ENCODE data around the gene FDCSP.
"Not testable (repeated sequence)": the region's sequence is repeated elsewhere in the genome, so short reads cannot be mapped to it uniquely, and the experiment has no call there.

The FDCSP gene

DNA sequence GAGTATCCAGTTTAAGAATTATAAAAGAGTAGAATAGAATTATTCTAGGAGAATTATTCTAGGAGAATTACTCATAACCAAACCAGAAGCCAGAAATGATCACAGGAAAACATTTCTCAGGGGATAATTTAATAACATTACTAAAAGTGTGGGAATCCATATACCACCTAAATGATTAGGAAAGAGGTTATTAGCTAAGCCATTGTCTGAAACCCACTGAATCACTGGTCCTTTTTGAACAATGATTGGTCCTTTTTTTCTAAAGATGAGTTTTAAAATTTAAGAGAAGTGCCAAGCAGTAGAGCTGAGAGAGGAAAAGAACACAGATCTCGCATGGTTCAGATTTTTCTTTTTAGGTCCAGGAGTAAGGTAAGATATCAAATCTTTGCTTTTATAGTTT lies 30.5 kb upstream of the FDCSP start, which contains the start of gene ODAM:
ODAM (plus strand) TSS at position 301 of the 400 bp plus-strand sequence. CDS start 819 bp downstream, outside the sequence.
- H2BK15ac ChIP-seq (replicated peaks; ENCODE audit: low read depth), result no peak within 1 kb of the TSS
- H3K9ac ChIP-seq (ENCODE audit: low read length), result no peak within 1 kb of the TSS
- no peak within 1 kb of the TSS for H4K5ac ChIP-seq (ENCODE audit: low read length)
- WGBS (ENCODE audit: extremely low coverage, insufficient coverage, low lambda C conversion rate), result no CpG with 5 or more reads among the region's 1 CpG
- no peak within 1 kb of the TSS for H3K18ac ChIP-seq (ENCODE audit: low read length)
- H3K4me1 ChIP-seq (ENCODE audit: control insufficient read depth, low read depth, low read length), result no peaks in the 10 kb centered on the region
- H3K23ac ChIP-seq (ENCODE audit: low read length), result no peak within 1 kb of the TSS
- H3K36me3 ChIP-seq (ENCODE audit: control insufficient read depth, insufficient read depth, low read length), result no peaks in the 10 kb centered on the region
- H3K4ac ChIP-seq (ENCODE audit: low read depth, low read length), result no peak within 1 kb of the TSS
- no peak for DNase-seq
- no peak within 1 kb of the TSS for H2AK5ac ChIP-seq (ENCODE audit: low read length)
- H2BK120ac ChIP-seq (ENCODE audit: low read depth, low read length), result no peak within 1 kb of the TSS
- no peak within 1 kb of the TSS for H4K8ac ChIP-seq (ENCODE audit: low read depth, low read length)
- no peaks in the 10 kb centered on the region for H3K79me2 ChIP-seq (ENCODE audit: control insufficient read depth, insufficient read depth, low read length)
- no peak within 1 kb of the TSS for H3K4me2 ChIP-seq (ENCODE audit: low read length)
- no peak within 1 kb of the TSS for H3K4me3 ChIP-seq (ENCODE audit: low read length)
- no peaks in the 10 kb centered on the region for H3K27me3 ChIP-seq (ENCODE audit: insufficient read depth, low read length, poor library complexity)
- no peak within 1 kb of the TSS for H2BK5ac ChIP-seq (ENCODE audit: low read length)
- no peak within 1 kb of the TSS for H3K27ac ChIP-seq (ENCODE audit: low read depth, low read length)
- no peak within 1 kb of the TSS for H3K56ac ChIP-seq (ENCODE audit: low read length)
- H3K79me1 ChIP-seq (ENCODE audit: low read length), result no peaks in the 10 kb centered on the region

DNA sequence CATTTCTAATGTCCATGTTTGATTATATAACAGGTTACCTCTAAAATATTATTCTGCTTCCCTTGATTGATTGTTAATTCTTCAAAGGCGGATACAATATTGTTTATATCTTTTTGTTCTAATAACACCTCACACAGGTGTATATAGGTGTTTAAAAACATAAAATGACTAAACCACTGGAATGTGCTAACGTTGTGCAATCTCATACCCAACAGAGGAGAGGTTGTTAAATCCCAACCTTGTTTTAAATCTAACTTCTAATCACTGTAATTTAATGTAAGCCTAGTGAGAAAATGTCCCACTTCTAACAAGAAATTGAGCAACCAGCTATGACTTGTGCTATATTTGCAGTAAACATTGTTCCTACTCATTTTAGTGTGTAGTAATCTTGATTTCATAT lies 29.1 kb upstream of the FDCSP start:
- Histone ChIP-seq H3K36me3 (ENCODE audit: control insufficient read depth, insufficient read depth, low read length) (no peaks in the 10 kb centered on the region), H2BK15ac (replicated peaks; ENCODE audit: low read depth) (no peak overlapping the region)

DNA sequence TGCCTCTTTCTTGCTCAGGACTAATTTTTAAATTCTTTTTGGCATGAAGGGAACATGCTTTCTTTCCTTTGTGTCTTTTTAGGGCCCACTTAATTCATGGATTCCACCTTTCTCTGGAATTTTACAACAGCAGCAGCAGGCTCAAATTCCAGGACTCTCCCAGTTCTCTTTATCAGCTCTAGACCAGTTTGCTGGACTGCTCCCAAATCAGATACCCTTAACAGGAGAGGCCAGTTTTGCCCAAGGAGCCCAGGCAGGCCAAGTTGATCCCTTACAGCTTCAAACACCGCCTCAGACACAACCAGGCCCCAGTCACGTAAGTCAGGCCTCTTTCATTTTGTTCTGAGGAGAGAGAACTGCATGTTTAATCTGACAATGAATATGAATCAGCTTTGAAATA lies 28.1 kb upstream of the FDCSP start:
- WGBS (ENCODE audit: extremely low coverage, insufficient coverage, low lambda C conversion rate), result no CpG with 5 or more reads among the region's 2 CpGs
- Histone ChIP-seq H3K27me3 (ENCODE audit: insufficient read depth, low read length, poor library complexity) (no peaks in the 10 kb centered on the region), H3K23ac (ENCODE audit: low read length) (no peak overlapping the region), H4K5ac (ENCODE audit: low read length) (no peak overlapping the region), H2BK120ac (ENCODE audit: low read depth, low read length) (no peak overlapping the region), H3K4ac (ENCODE audit: low read depth, low read length) (no peak overlapping the region), H3K4me3 (ENCODE audit: low read length) (no peak overlapping the region), H3K79me1 (ENCODE audit: low read length) (no peaks in the 10 kb centered on the region), H2BK5ac (ENCODE audit: low read length) (no peak overlapping the region), H2AK5ac (ENCODE audit: low read length) (no peak overlapping the region), H4K8ac (ENCODE audit: low read depth, low read length) (no peak overlapping the region), H3K18ac (ENCODE audit: low read length) (no peak overlapping the region), H3K27ac (ENCODE audit: low read depth, low read length) (no peak overlapping the region), H3K56ac (ENCODE audit: low read length) (no peak overlapping the region), H3K4me2 (ENCODE audit: low read length) (no peak overlapping the region), H3K4me1 (ENCODE audit: control insufficient read depth, low read depth, low read length) (no peaks in the 10 kb centered on the region), H3K79me2 (ENCODE audit: control insufficient read depth, insufficient read depth, low read length) (no peaks in the 10 kb centered on the region), H3K36me3 (ENCODE audit: control insufficient read depth, insufficient read depth, low read length) (no peaks in the 10 kb centered on the region), H3K9ac (ENCODE audit: low read length) (no peak overlapping the region), H2BK15ac (replicated peaks; ENCODE audit: low read depth) (no peak overlapping the region)
- peak; percentile 61 for DNase-seq

More for the DNA sequence above, 29.1 kb upstream of the FDCSP start:
- no peaks in the 10 kb centered on the region for H3K4me1 ChIP-seq (ENCODE audit: control insufficient read depth, low read depth, low read length)
- no peak overlapping the region for H3K27ac ChIP-seq (ENCODE audit: low read depth, low read length)
- no peak overlapping the region for H3K23ac ChIP-seq (ENCODE audit: low read length)
- no peak overlapping the region for H3K4me2 ChIP-seq (ENCODE audit: low read length)
- no peaks in the 10 kb centered on the region for H3K27me3 ChIP-seq (ENCODE audit: insufficient read depth, low read length, poor library complexity)
- H3K79me1 ChIP-seq (ENCODE audit: low read length), result no peaks in the 10 kb centered on the region
- no peak overlapping the region for H2AK5ac ChIP-seq (ENCODE audit: low read length)
- no peak overlapping the region for H4K8ac ChIP-seq (ENCODE audit: low read depth, low read length)
- no peak overlapping the region for H4K5ac ChIP-seq (ENCODE audit: low read length)
- H3K56ac ChIP-seq (ENCODE audit: low read length), result no peak overlapping the region
- H3K4ac ChIP-seq (ENCODE audit: low read depth, low read length), result no peak overlapping the region
- H3K4me3 ChIP-seq (ENCODE audit: low read length), result no peak overlapping the region
- no peak for DNase-seq
- no peaks in the 10 kb centered on the region for H3K79me2 ChIP-seq (ENCODE audit: control insufficient read depth, insufficient read depth, low read length)
- WGBS (ENCODE audit: extremely low coverage, insufficient coverage, low lambda C conversion rate), result no CpG with 5 or more reads among the region's 2 CpGs
- no peak overlapping the region for H2BK5ac ChIP-seq (ENCODE audit: low read length)
- H3K9ac ChIP-seq (ENCODE audit: low read length), result no peak overlapping the region
- no peak overlapping the region for H3K18ac ChIP-seq (ENCODE audit: low read length)
- H2BK120ac ChIP-seq (ENCODE audit: low read depth, low read length), result no peak overlapping the region

DNA sequence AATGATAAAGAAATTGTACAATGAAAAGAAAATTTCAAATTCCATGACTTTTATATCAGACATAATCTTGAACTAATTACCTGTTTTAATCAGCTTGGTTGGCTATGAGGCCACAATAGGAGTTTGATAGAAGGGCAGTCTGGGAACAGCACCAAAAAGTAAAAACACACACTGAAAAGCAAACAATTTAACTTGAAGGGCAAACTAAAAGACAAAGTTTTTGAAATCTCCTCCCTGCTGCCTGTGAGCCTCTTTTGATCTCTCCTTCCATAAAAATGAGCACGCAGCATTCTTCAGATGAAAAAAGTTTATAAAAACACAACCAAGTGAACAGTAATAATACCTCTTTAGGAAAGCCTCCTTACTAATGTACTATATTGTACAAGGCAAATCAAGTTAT lies 22.3 kb upstream of the FDCSP start:
- Histone ChIP-seq H3K18ac (ENCODE audit: low read length) (no peak overlapping the region), H4K8ac (ENCODE audit: low read depth, low read length) (no peak overlapping the region), H3K27me3 (ENCODE audit: insufficient read depth, low read length, poor library complexity) (no peaks in the 10 kb centered on the region), H3K36me3 (ENCODE audit: control insufficient read depth, insufficient read depth, low read length) (no peaks in the 10 kb centered on the region), H3K79me1 (ENCODE audit: low read length) (no peaks in the 10 kb centered on the region), H3K79me2 (ENCODE audit: control insufficient read depth, insufficient read depth, low read length) (no peaks in the 10 kb centered on the region), H3K4me3 (ENCODE audit: low read length) (no peak overlapping the region), H2AK5ac (ENCODE audit: low read length) (no peak overlapping the region), H2BK15ac (replicated peaks; ENCODE audit: low read depth) (no peak overlapping the region), H2BK120ac (ENCODE audit: low read depth, low read length) (no peak overlapping the region), H3K9ac (ENCODE audit: low read length) (no peak overlapping the region), H3K27ac (ENCODE audit: low read depth, low read length) (no peak overlapping the region), H3K4ac (ENCODE audit: low read depth, low read length) (no peak overlapping the region), H3K23ac (ENCODE audit: low read length) (no peak overlapping the region), H2BK5ac (ENCODE audit: low read length) (no peak overlapping the region), H4K5ac (ENCODE audit: low read length) (no peak overlapping the region), H3K4me1 (ENCODE audit: control insufficient read depth, low read depth, low read length) (no peaks in the 10 kb centered on the region), H3K56ac (ENCODE audit: low read length) (no peak overlapping the region), H3K4me2 (ENCODE audit: low read length) (no peak overlapping the region)
- WGBS (ENCODE audit: extremely low coverage, insufficient coverage, low lambda C conversion rate), result no CpG with 5 or more reads among the region's 1 CpG
- DNase-seq, result no peak

DNA sequence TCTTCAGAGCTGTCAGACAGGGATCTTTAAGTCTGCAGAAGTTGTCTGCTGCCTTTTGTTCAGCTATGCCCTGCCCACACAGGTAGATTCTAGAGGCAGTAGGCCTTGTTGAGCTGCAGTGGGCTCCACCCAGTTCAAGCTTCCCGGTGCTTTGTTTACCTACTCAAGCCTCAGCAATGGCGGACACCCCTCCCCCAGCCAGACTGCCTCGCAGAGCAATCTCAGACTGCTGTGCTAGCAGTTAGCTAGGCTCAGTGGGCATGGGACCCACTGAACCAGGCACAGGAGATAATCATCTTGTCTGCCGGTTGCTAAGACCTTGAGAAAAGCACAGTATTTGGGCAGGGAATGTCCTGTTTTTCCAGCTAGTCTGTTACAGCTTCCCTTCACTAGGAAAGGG lies 13.2 kb upstream of the FDCSP start:
- H2AK5ac ChIP-seq (ENCODE audit: low read length); H3K36me3 ChIP-seq (ENCODE audit: control insufficient read depth, insufficient read depth, low read length); H4K5ac ChIP-seq (ENCODE audit: low read length); H3K4me1 ChIP-seq (ENCODE audit: control insufficient read depth, low read depth, low read length); H3K4ac ChIP-seq (ENCODE audit: low read depth, low read length); DNase-seq; H2BK5ac ChIP-seq (ENCODE audit: low read length); H2BK15ac ChIP-seq (replicated peaks; ENCODE audit: low read depth); H3K4me2 ChIP-seq (ENCODE audit: low read length); H3K23ac ChIP-seq (ENCODE audit: low read length); H3K27me3 ChIP-seq (ENCODE audit: insufficient read depth, low read length, poor library complexity); H3K9ac ChIP-seq (ENCODE audit: low read length); H2BK120ac ChIP-seq (ENCODE audit: low read depth, low read length); H3K27ac ChIP-seq (ENCODE audit: low read depth, low read length); H4K8ac ChIP-seq (ENCODE audit: low read depth, low read length); H3K79me1 ChIP-seq (ENCODE audit: low read length); H3K79me2 ChIP-seq (ENCODE audit: control insufficient read depth, insufficient read depth, low read length); H3K18ac ChIP-seq (ENCODE audit: low read length); H3K56ac ChIP-seq (ENCODE audit: low read length); H3K4me3 ChIP-seq (ENCODE audit: low read length): not testable (repeated sequence)
- no CpG with 5 or more reads among the region's 4 CpGs for WGBS (ENCODE audit: extremely low coverage, insufficient coverage, low lambda C conversion rate)

DNA sequence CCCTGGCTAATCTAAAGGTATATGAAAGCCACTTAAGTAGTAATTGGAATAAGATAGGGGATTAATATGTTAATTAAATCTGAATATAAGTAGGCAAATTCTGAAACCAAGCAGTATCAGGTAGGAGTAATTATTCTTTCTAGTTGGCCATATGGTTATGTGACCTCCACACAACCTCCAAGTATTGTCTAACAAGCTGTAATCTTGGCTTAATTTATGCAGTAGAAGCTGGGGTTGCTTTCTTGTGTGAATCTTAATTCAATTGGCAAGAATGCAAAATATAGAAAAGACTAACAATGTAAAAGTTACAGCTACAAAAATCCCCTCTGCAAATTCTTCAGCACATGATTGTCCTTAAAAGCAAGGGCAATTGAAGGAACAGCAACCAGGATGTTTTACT lies 9.8 kb upstream of the FDCSP start:
- not testable (repeated sequence) for H2BK15ac ChIP-seq (replicated peaks; ENCODE audit: low read depth); DNase-seq; H3K23ac ChIP-seq (ENCODE audit: low read length); H3K27me3 ChIP-seq (ENCODE audit: insufficient read depth, low read length, poor library complexity); H4K8ac ChIP-seq (ENCODE audit: low read depth, low read length); H3K4me2 ChIP-seq (ENCODE audit: low read length); H2BK120ac ChIP-seq (ENCODE audit: low read depth, low read length); H4K5ac ChIP-seq (ENCODE audit: low read length); H3K4me3 ChIP-seq (ENCODE audit: low read length); H3K79me2 ChIP-seq (ENCODE audit: control insufficient read depth, insufficient read depth, low read length); H3K27ac ChIP-seq (ENCODE audit: low read depth, low read length); H3K9ac ChIP-seq (ENCODE audit: low read length); H3K4ac ChIP-seq (ENCODE audit: low read depth, low read length); H3K4me1 ChIP-seq (ENCODE audit: control insufficient read depth, low read depth, low read length); H3K56ac ChIP-seq (ENCODE audit: low read length); H3K36me3 ChIP-seq (ENCODE audit: control insufficient read depth, insufficient read depth, low read length); H3K79me1 ChIP-seq (ENCODE audit: low read length); H2AK5ac ChIP-seq (ENCODE audit: low read length); H2BK5ac ChIP-seq (ENCODE audit: low read length); H3K18ac ChIP-seq (ENCODE audit: low read length)
